Testis (tissue), 3 donors: ENCODE data around the gene RPTOR. TPM values are rescaled to one million over a fixed set of nuclear protein-coding genes. Genes with fewer than 3 reads are reported as not detected.
A peak's percentile ranks its signal among the peaks of the same experiment; 100 is the strongest.

Experiments used
- DNase-seq: peaks from one replicate; pipeline ENCODE4 v3.0.0-alpha.2; 2019
- H3K27ac ChIP-seq, 2 donors: fragments of 200-600 bp; sonication (generic); one replicate each; pipeline ENCODE4 v1.5.1; 2019
- H3K27me3 ChIP-seq: fragments of 200-600 bp; sonication (generic); one replicate; pipeline ENCODE4 v1.5.1; 2019
- H3K36me3 ChIP-seq: fragments of 200-600 bp; sonication (generic); one replicate; pipeline ENCODE4 v1.5.1; 2017; ENCODE audit warnings: low read depth; ENCODE audit errors: missing control alignments
- H3K4me1 ChIP-seq: fragments of 200-600 bp; sonication (generic); one replicate; pipeline ENCODE4 v1.5.1; 2019
- H3K4me3 ChIP-seq, 2 donors: fragments of 200-600 bp; sonication (generic); one replicate each; pipeline ENCODE4 v1.5.1; 2017 to 2019
- H3K9me3 ChIP-seq: fragments of 200-600 bp; sonication (generic); one replicate; pipeline ENCODE4 v1.5.1; 2017
- CTCF ChIP-seq, 3 experiments: fragments of 450-650 bp in 2 of 3; fragments of 200-600 bp in 1 of 3; sonication (generic) in 1 of 3; IDR thresholded peaks; one replicate each; pipeline ENCODE4 v1.5.1; 2016 to 2019; ENCODE audit warnings: antibody characterized with exemption in 3 of 3, mild to moderate bottlenecking in 2 of 3, moderate library complexity in 1 of 3
- POLR2A ChIP-seq: fragments of 450-650 bp; IDR thresholded peaks from one replicate; pipeline ENCODE4 v1.6.1; 2017; ENCODE audit warnings: antibody characterized with exemption, mild to moderate bottlenecking, moderate library complexity
- WGBS, 2 donors: methylation state at CpG; one replicate each; pipeline ENCODE4 v1.1.5; 2018; 5-methylcytosine and 5-hydroxymethylcytosine counted together
- intact Hi-C: fragments of 100-400 bp; cut with DNase I; formaldehyde crosslinking; loops from one replicate; pipeline ENCODE4 v1.15.1; 2023; ENCODE audit warnings: low total_unique reads
- polyA plus RNA-seq: library from polyadenylated mRNA; stranded (reverse); fragments of 350-450 nt; fragmentation: Illumina TruSeq; extraction: RNeasy Lipid Tissue Mini Kit (QIAGEN cat#74804); gene quantifications from one replicate; pipeline ENCODE4 v1.2.3, GENCODE V29; 2014; ENCODE audit warnings: low read depth, low replicate concordance; ENCODE audit not compliant: insufficient read depth
- total RNA-seq, 2 donors: library from RNA; depleted of rRNA; stranded (reverse); fragments of >200 nt; gene quantifications; one replicate each; pipeline ENCODE4 v1.2.3, GENCODE V29; 2016

RPTOR gene
- total and polyA plus RNA-seq, 3 donors from 2014 or later, result 21.8 to 68.3 (median 56.6) TPM

- no peaks in the 10 kb centered on the region for H3K36me3 ChIP-seq
- no peaks in the 10 kb centered on the region for H3K9me3 ChIP-seq
- DNase-seq, result peak; percentile 33
- H3K4me1 ChIP-seq, result no peaks in the 10 kb centered on the region
- 56 to 61% methylated on average over 7 of the region's 7 CpGs for WGBS, 2 donors
- H3K4me3 ChIP-seq, result no peak overlapping the region
- no peak overlapping the region for H3K27ac ChIP-seq
- intact Hi-C loops, result no loop called here
- TF ChIP-seq CTCF (IDR thresholded peaks at IDR 0.05) (no peak), POLR2A (no peak)
- no peaks in the 10 kb centered on the region for H3K27me3 ChIP-seq
Measured at GRCh38 chr17:80789356-80789902, 244.8 kb downstream of the RPTOR start.

GRCh38 chr17:80790021-80790765 lies 245.6 kb downstream of the RPTOR start:
- intact Hi-C loops, result no loop called here
- Histone ChIP-seq H3K27ac (no peak overlapping the region), H3K36me3 (no peaks in the 10 kb centered on the region), H3K4me1 (no peaks in the 10 kb centered on the region), H3K4me3 (no peak overlapping the region), H3K27me3 (no peaks in the 10 kb centered on the region), H3K9me3 (no peaks in the 10 kb centered on the region)
- TF ChIP-seq CTCF (IDR thresholded peaks at IDR 0.05) (no peak), POLR2A (no peak)
- 75 to 77% methylated on average over 12 to 13 of the region's 13 CpGs for WGBS, 2 donors
- DNase-seq, result no peak

- TF ChIP-seq CTCF (IDR thresholded peaks at IDR 0.05), result no peak
- no peaks in the 10 kb centered on the region for H3K9me3 ChIP-seq
- no peaks in the 10 kb centered on the region for H3K4me1 ChIP-seq
- WGBS, 2 donors, result 81 to 85% methylated on average over 10 of the region's 10 CpGs
- intact Hi-C loops, result no loop called here
- no peaks in the 10 kb centered on the region for H3K36me3 ChIP-seq
- H3K27ac ChIP-seq, result peak overlapping the region in 1 of 2 donors; percentile 15
- no peak overlapping the region for H3K4me3 ChIP-seq
- no peaks in the 10 kb centered on the region for H3K27me3 ChIP-seq
- no peak for DNase-seq
Measured at GRCh38 chr17:80790981-80791742, 246.5 kb downstream of the RPTOR start.

GRCh38 chr17:80791758-80792284 lies 247.2 kb downstream of the RPTOR start:
- no peaks in the 10 kb centered on the region for H3K36me3 ChIP-seq
- no peaks in the 10 kb centered on the region for H3K4me1 ChIP-seq
- WGBS, 2 donors, result 71 to 79% methylated on average over 11 of the region's 11 CpGs
- peak overlapping the region in 1 of 2 donors; percentile 64 for H3K27ac ChIP-seq
- no peaks in the 10 kb centered on the region for H3K9me3 ChIP-seq
- TF ChIP-seq POLR2A (no peak), CTCF (IDR thresholded peaks at IDR 0.05) (no peak)
- intact Hi-C loops, result no loop called here
- H3K27me3 ChIP-seq, result no peaks in the 10 kb centered on the region
- H3K4me3 ChIP-seq, result no peak overlapping the region
- DNase-seq, result peak; percentile 51
